ENCODE measurements around the gene EXOC4.
A peak's percentile ranks its signal among the peaks of the same experiment; 100 is the strongest.

The EXOC4 gene

DNA sequence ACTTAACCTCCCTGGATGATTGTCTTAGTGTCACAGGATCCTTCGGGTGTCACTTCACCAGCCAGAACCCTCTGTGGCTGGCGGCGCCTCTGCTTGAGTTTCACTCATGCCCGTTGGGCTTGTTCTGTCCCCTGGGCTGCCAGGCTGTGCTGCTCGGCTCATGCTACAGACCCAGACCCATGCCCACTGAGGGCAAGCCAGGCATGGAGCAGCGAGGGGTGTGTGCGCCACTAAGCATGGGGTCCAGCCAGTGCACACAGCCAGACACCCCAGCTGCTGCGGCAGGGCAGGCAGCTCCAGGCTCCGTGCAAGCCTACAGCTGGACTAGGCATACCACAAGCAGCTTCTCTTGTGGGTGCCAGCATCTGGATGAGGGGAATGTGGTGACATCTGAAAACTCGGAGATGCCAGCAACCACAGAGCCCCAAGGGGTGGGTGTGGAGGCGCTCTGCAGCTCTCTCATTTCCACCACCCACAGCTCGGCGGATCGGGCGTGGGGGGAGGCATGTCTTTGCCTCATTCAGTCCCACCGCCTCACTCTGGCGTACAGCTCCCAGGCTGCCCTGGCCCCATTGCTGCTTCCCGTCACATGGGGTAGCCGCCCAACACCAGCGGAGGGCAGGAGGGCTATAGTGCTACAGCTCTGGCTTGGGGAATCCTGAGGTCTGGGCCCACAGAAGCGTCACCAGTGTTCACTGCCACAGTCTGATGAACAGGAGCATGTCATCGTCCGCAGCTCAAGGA is 604.7 kb downstream of the EXOC4 start:
- Mint-ChIP-seq H3K9me3 (no peaks in the 10 kb centered on the region), H3K4me1 (no peaks in the 10 kb centered on the region), H3K27ac (no peak overlapping the region), H3K27me3 (no peaks in the 10 kb centered on the region), H3K4me3 (no peak overlapping the region)
- DNase-seq = no peak
- no peak for ATAC-seq

DNA sequence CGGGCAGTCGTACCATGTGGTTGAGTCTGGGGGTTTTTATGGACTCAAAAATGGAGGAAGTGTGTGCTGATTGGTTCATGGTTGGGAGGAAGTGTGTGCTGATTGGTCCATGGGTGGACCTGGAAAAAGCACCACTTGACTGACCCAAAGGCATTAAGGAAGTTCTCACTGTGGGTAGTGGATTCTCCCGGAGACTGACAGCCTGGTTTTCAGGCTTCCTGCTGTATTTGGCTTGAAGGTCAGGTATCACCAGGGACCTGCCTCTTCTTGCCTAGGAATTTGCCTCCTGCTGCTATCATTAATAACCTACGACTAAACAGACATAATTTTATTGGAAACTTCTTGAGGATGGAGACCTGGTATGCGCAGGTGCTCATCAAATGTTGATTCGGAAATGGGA is 605.4 kb downstream of the EXOC4 start:
- no peak overlapping the region for H3K27ac Mint-ChIP-seq
- ATAC-seq = no peak
- no peaks in the 10 kb centered on the region for H3K9me3 Mint-ChIP-seq
- H3K4me3 Mint-ChIP-seq = no peak overlapping the region
- DNase-seq = no peak
- H3K27me3 Mint-ChIP-seq = no peaks in the 10 kb centered on the region
- H3K4me1 Mint-ChIP-seq = no peaks in the 10 kb centered on the region

DNA sequence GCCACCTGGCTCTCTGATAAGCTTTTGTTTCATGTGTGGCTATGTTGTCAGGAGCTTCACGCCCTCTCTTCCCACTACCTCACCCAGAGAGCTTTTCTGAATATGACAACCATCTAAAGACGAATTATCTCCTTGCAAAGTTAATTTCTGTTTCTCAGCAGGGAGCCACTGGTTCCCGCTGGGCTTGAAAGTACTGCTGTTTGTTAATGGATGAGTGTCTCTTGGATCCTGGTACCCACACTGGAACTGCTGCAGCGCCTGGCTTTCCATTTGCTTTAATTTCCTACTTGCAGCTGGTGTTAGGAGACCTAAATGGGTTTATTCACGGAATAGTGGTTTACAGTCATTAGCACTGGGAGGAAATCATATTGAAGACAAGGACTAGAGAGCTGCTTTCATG is 606.4 kb downstream of the EXOC4 start:
- H3K9me3 Mint-ChIP-seq = no peaks in the 10 kb centered on the region
- ATAC-seq (no peak), DNase-seq (no peak)
- H3K27me3 Mint-ChIP-seq = no peaks in the 10 kb centered on the region
- H3K4me1 Mint-ChIP-seq = no peaks in the 10 kb centered on the region
- peak overlapping the region in 1 of 2 donors; percentile 31 for H3K27ac Mint-ChIP-seq
- no peak overlapping the region for H3K4me3 Mint-ChIP-seq

DNA sequence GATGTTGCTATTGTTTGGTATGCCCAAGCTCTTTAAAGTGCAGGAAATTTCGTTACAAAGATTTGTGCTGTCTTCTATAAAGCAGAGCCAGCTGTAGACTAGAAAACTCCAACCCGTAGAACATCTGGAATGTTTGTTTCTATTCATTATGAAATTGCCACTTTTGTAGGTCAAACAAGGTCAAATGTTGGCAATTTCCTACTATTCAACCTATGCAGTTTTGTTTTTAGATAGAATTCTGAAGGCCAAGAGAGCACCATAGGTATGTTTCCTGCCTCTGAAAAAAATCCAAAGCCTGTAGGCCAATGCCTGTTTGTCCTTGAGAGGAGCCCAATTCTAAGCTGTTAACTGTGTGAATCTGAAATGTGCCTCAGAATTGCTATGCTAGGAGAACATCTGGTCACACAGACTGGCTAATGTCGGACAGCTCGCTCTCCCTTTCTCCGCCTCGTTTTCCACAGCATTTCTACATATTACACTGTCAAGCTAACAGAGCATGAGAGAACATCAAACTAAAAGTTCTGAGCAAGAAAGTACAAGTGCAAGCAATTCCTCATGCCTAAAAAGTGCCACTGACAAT is 607.1 kb downstream of the EXOC4 start:
- DNase-seq (no peak), ATAC-seq (no peak)
- Mint-ChIP-seq H3K4me1 (no peaks in the 10 kb centered on the region), H3K4me3 (no peak overlapping the region), H3K27me3 (no peaks in the 10 kb centered on the region), H3K9me3 (no peaks in the 10 kb centered on the region), H3K27ac (no peak overlapping the region)

DNA sequence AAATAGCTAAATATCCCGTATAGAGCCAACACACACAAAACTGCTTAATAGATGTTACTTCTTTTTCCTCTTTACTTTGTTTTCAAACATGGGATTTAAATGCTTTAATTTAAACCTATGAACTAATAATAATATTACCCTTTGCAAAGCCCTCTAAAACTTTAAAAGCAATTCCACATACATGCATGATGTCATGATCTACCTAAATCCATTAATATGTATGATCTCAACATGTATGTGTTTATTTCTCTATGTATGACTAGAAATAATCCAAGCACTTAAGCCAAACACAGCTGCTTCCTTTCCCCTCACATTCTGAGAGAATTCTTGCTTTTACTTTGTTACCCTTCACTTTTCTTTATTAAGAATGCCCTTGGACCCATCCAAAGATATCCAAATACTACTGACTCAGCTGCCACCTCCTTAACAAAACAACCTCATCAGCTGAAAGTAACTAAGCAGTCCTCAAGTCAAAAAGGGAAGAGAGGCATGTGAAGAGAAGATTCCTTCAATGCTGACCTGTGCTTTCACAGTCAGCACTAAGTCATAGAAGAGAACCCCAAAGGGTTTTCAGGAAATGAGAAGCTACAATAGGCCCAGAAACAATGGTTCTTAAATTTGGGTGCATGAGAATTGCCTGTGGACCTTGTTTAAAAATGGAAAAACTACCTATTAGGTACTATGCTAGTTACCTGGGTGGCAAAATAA is 607.9 kb downstream of the EXOC4 start:
- Mint-ChIP-seq H3K27ac (no peak overlapping the region), H3K9me3 (no peaks in the 10 kb centered on the region), H3K27me3 (no peaks in the 10 kb centered on the region), H3K4me1 (no peaks in the 10 kb centered on the region), H3K4me3 (no peak overlapping the region)
- no peak for DNase-seq
- ATAC-seq = no peak

DNA sequence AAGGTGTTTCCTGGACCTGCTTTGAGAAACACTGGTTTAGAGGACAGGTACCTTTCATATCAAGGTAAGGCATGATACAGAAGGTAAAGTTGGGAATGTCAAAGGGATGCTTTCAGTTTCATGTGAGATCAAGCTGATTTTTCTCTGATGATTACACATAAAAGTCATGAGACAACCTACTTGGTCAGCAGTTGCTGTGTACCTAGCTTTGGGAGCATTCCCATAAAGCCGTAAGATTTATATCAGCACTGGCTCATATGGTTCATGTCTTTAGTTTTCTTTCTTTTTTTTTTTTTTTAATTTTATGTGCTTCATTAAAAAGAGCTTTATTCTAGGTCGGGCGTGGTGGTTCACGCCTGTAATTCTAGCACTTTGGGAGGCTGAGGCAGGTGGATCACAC is 609.0 kb downstream of the EXOC4 start:
- no peaks in the 10 kb centered on the region for H3K27me3 Mint-ChIP-seq
- no peak for DNase-seq
- no peak for ATAC-seq
- H3K9me3 Mint-ChIP-seq = no peaks in the 10 kb centered on the region
- no peak overlapping the region for H3K4me3 Mint-ChIP-seq
- no peak overlapping the region for H3K27ac Mint-ChIP-seq
- no peaks in the 10 kb centered on the region for H3K4me1 Mint-ChIP-seq

DNA sequence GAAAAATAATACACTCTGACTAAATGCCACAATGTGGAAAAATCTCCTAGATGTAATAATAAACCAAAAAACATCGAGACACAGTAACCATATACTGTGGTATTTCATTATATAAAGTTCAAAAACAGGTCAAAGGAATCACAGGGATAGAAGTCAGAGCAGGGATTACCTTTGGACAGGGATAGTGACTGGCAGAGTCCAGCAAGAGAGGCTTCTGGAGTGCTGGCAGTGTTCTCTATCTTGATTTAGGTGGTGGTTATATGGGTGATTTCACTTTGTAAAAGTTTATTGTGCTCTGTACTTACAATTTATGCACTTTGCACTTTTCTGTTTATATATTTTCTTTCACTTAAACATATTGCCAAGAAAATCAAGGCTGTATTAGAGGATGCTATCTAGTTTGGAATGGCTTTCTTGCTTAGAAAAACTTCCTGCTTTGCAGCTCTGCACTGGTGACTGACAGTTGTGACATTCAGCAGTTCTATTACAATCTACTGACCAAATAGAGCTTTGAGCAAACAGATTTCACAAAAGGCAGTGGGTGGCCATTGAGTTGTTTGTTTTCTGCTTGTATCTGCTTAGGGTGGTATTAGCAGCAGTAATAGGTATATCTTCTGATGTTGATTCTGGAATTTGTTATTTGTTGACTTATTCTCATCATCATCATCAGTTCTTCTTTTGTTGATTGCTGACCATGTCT is 610.6 kb downstream of the EXOC4 start:
- H3K4me3 Mint-ChIP-seq = no peak overlapping the region
- H3K9me3 Mint-ChIP-seq = no peaks in the 10 kb centered on the region
- no peak for ATAC-seq

DNA sequence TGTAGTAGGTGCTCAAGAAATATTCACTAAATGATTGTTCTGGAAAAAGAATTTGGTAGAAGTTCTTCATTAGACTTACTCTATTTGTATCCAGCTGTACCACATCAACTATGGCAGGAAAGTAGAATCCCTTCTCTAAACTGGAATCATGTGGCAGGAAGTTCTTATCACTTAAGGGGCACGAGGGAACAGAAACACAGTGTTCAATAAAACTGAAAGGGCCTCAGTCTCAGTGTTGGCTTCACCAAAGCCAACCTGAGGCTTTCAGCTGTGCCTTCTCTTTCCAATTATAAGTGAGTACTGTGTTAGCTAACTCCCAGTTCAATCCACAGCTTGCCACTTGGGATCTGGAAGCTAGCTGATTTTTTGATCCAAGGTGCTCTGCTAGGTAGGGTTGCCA is 616.7 kb downstream of the EXOC4 start:
- DNase-seq (no peak), ATAC-seq (no peak)
- H3K4me3 Mint-ChIP-seq = no peak overlapping the region
- H3K4me1 Mint-ChIP-seq = peaks cover 39% of the 10 kb centered on the region
- H3K9me3 Mint-ChIP-seq = no peaks in the 10 kb centered on the region
- H3K27me3 Mint-ChIP-seq = no peaks in the 10 kb centered on the region
- H3K27ac Mint-ChIP-seq = no peak overlapping the region

More for the DNA sequence above, 610.6 kb downstream of the EXOC4 start:
- DNase-seq = no peak
- Mint-ChIP-seq H3K27me3 (no peaks in the 10 kb centered on the region), H3K27ac (no peak overlapping the region), H3K4me1 (no peaks in the 10 kb centered on the region)

DNA sequence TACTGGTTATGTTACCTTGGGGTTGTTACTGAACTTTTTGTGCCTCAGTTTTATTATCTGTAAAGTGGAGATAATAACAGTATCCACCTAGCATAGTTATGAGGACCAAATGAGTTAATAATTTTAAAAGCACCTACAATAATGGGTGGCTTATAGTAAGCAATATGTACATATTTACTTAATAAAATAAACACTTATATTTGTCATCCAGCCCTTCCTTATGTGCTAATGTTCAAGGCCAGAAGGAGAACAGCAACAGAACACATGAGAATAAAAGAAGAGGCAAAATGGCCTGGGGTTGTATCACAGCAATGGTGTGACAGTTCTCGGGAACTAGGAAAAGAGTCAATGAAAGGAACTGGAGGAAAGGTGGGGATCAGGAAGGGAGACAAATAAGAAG is 618.9 kb downstream of the EXOC4 start:
- no peak for ATAC-seq
- DNase-seq = no peak
- no peak overlapping the region for H3K4me3 Mint-ChIP-seq
- peaks cover 51% of the 10 kb centered on the region for H3K4me1 Mint-ChIP-seq
- no peaks in the 10 kb centered on the region for H3K27me3 Mint-ChIP-seq
- H3K9me3 Mint-ChIP-seq = no peaks in the 10 kb centered on the region
- H3K27ac Mint-ChIP-seq = no peak overlapping the region

DNA sequence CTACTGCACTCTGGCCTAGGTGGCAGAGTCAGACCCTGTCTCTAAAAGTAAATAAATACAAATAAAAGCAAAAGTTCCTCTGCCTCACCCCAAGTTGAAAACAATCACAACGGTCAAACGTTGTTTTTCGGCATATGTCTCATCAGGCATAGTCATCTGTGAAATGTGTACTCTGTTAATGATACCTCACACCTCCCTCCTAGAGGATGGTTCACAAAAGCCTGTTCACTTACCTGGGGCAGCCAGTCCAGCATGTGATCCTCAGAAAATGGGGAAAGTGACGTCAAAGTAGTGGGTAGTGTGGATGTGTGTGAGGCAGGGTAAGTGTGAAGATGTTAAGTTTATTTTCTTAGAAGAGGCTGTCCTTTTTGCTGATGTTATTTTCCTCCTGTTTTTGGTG is 620.3 kb downstream of the EXOC4 start:
- no peak overlapping the region for H3K4me3 Mint-ChIP-seq
- no peaks in the 10 kb centered on the region for H3K9me3 Mint-ChIP-seq
- H3K27ac Mint-ChIP-seq = no peak overlapping the region
- peaks cover 56% of the 10 kb centered on the region for H3K4me1 Mint-ChIP-seq
- DNase-seq = no peak
- no peaks in the 10 kb centered on the region for H3K27me3 Mint-ChIP-seq
- ATAC-seq = no peak

DNA sequence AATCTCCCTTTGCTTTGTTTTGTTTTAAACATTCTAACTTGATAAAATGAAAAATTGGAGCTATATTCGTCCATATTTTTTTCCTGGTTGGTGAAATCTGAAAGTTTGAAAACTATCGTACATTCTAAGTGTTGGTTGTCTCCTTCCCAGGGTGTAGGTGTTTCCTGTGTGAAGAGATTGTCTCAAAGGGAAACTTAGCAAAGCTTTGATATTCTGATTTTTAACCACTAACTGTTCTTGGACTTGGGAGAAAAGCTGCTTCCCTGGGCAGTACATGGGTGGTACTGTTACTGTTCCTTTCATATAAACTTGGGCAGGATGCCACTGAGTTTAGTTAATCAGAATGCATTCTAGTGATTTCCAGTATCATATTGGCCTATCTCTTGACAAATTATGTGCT is 620.8 kb downstream of the EXOC4 start:
- H3K27ac Mint-ChIP-seq = no peak overlapping the region
- no peak overlapping the region for H3K4me3 Mint-ChIP-seq

DNA sequence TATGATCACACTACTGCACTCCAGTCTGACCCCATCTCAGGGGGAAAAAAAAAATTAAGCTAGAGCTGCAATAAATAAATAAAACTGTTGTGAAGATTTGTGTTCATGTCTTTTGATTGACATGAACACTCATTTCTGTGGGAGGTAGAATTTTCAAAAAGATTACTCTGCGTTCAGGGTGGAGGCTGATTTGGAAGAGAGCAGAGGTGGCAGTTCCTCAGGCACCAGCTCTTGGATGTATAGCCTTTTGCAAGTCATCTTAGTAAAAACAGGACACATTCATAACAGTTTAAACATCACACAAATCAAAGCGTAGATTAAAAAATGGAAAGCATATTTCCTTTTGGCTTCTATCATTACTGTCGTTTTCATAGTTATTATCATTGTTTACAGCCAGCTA is 630.7 kb downstream of the EXOC4 start:
- Mint-ChIP-seq H3K4me3 (no peak overlapping the region), H3K4me1 (no peaks in the 10 kb centered on the region), H3K27ac (no peak overlapping the region), H3K27me3 (no peaks in the 10 kb centered on the region), H3K9me3 (peaks cover 0 to 7% of the 10 kb centered on the region in 2 donors)
- no peak for ATAC-seq
- DNase-seq = no peak

More for the DNA sequence above, 620.8 kb downstream of the EXOC4 start:
- no peak for DNase-seq
- Mint-ChIP-seq H3K27me3 (no peaks in the 10 kb centered on the region), H3K4me1 (peaks cover 55% of the 10 kb centered on the region), H3K9me3 (no peaks in the 10 kb centered on the region)
- ATAC-seq = no peak

DNA sequence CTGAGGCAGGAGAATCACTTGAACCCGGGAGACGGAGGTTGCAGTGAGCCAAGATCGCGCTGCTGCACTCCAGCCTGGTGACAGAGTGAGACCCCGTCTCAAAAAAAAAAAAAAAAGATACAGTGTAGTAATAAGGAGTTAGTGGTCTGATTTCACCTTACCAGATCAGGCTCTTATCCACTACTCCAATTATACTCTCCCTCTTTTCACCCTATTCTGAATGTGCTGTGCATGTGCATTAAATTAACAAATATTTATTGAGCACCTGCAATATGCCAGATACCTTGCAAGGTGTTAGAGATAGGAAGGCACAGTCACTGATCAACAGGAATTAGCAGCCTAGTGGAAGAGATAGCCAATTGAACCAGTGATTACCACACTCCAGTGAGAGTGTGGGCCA is 632.3 kb downstream of the EXOC4 start:
- no peak overlapping the region for H3K4me3 Mint-ChIP-seq
- no peak for ATAC-seq
- H3K4me1 Mint-ChIP-seq = no peaks in the 10 kb centered on the region

DNA sequence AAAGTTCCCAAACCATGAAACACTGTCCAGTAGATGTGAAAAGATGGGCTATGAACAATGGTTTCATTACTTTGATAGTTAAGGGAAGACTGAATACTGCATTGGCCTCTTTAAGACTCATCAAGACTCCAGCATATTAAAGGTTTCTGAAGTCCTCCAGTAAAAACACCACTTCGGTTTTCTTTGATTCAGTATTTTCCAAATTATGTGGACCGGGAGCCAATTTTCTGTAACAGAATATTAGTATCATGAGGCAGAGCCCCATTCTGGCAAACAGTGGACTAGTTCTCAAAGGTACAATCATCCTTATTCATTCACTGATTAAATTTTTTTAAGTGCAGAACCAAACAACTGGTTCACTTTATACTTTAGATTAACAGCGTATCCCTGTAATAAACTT is 633.2 kb downstream of the EXOC4 start:
- DNase-seq (no peak), ATAC-seq (no peak)
- Mint-ChIP-seq H3K27ac (no peak overlapping the region), H3K27me3 (no peaks in the 10 kb centered on the region), H3K4me3 (no peak overlapping the region), H3K4me1 (no peaks in the 10 kb centered on the region), H3K9me3 (peaks cover 0 to 7% of the 10 kb centered on the region in 2 donors)

More for the DNA sequence above, 632.3 kb downstream of the EXOC4 start:
- DNase-seq = no peak
- Mint-ChIP-seq H3K9me3 (peaks cover 0 to 7% of the 10 kb centered on the region in 2 donors), H3K27ac (peak overlapping the region in 1 of 2 donors; percentile 70), H3K27me3 (no peaks in the 10 kb centered on the region)

DNA sequence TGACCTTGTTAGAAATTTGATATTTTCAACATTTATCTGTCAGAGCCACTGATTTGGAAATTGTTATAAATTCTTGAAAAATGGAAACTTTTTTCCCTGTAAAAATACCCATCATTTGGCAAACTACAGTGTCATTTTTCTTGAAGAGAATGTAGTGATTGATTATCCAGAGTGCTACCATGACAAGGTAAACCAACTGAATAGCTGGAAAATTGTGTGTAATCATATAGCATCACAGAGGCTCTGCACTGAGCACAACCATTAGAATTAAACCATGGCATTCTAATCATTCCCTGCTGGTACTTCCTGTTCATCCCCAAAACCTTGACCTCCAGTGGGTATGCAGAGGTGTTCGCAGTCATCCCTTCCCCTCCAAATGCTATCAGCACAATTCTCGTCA is 633.9 kb downstream of the EXOC4 start:
- Mint-ChIP-seq H3K9me3 (peaks cover 0 to 7% of the 10 kb centered on the region in 2 donors), H3K4me3 (no peak overlapping the region), H3K4me1 (no peaks in the 10 kb centered on the region), H3K27ac (no peak overlapping the region), H3K27me3 (no peaks in the 10 kb centered on the region)
- ATAC-seq (no peak), DNase-seq (no peak)

DNA sequence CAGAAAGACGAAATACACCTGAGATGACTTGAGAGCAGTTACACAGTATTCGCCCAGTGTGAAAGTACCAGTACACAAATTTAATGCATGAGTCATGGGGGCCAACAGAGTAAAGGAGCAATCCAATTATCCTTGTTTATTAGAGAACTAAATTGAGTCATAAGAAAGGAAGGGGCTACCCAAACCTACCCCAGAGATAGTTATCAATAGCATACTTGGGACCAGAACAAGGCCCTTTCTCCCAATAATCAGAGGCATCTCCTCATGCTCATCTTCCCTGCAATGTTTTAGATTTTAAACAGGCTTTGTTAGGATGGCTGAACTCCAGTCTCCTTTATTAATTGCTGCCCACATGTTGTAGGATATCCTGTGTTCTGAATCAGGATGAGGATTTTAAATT is 634.6 kb downstream of the EXOC4 start:
- no peak for DNase-seq
- Mint-ChIP-seq H3K27me3 (no peaks in the 10 kb centered on the region), H3K27ac (no peak overlapping the region), H3K9me3 (peaks cover 0 to 7% of the 10 kb centered on the region in 2 donors), H3K4me1 (no peaks in the 10 kb centered on the region), H3K4me3 (no peak overlapping the region)
- ATAC-seq = no peak

Data from stimulated activated naive CD8-positive, alpha-beta T cell treated with anti-CD3 and anti-CD28 coated beads, Interleukin-15, amount 100 ng/mL, for 72 hours (primary cell).